HEK293 (cell line): ENCODE results near the gene MFAP5.

Source experiments
- CTCF ChIA-PET: fragments of 350-600 bp; formaldehyde crosslinking; extraction: SDS; loops from one replicate; lab custom pipeline; 2021; ENCODE audit warnings: antibody characterized with exemption; lab: Yijun Ruan, JAX
- POLR2A ChIA-PET: fragments of 300-600 bp; formaldehyde crosslinking; extraction: SDS; loops from one replicate; lab custom pipeline; 2020; ENCODE audit warnings: antibody characterized with exemption, inconsistent platforms; lab: Yijun Ruan, JAX
- H3K27ac ChIP-seq: fragments of 200-500 bp; sonication (Bioruptor generic); 2 replicates; pipeline ENCODE4 v1.5.1; 2014; ENCODE audit warnings: low read depth, low read length, control low read depth, inconsistent platforms; ENCODE audit errors: extremely low read depth
- H3K36me3 ChIP-seq, 2 experiments: fragments of 200-500 bp in 1 of 2; sonication (Bioruptor generic) in 1 of 2; 1 replicate in 1 of 2; 2 replicates in 1 of 2; pipeline ENCODE4 v1.5.1; 2014 to 2017; ENCODE audit warnings: inconsistent platforms in 2 of 2, low read length in 2 of 2; ENCODE audit not compliant: control insufficient read depth in 2 of 2, insufficient read depth in 1 of 2
- H3K4me1 ChIP-seq: fragments of 200-500 bp; sonication (Bioruptor generic); 2 replicates; pipeline ENCODE4 v1.5.1; 2014; ENCODE audit warnings: mild to moderate bottlenecking, low read length, inconsistent platforms; ENCODE audit not compliant: control insufficient read depth, insufficient read depth
- H3K4me3 ChIP-seq: 2 replicates; pipeline ENCODE4 v1.5.1; 2011; ENCODE audit warnings: low read depth, mild to moderate bottlenecking, control low read depth, low read length, moderate library complexity
- H3K9me3 ChIP-seq: fragments of 200-500 bp; sonication (Bioruptor generic); 2 replicates; pipeline ENCODE4 v1.5.1; 2014; ENCODE audit warnings: low read depth, low read length, inconsistent platforms; ENCODE audit not compliant: control insufficient read depth, insufficient read depth
- MYNN ChIP-seq: fragments of 450-650 bp; formaldehyde crosslinking; IDR thresholded peaks from 2 replicates; pipeline ENCODE4 v1.5.1; 2016; ENCODE audit warnings: missing biosample characterization, missing genetic modification characterization, borderline replicate concordance
- OVOL3 ChIP-seq: fragments of 450-650 bp; formaldehyde crosslinking; IDR thresholded peaks from 2 replicates; pipeline ENCODE4 v1.5.1; 2016; ENCODE audit warnings: missing biosample characterization, missing genetic modification characterization
- REPIN1 ChIP-seq: fragments of 450-650 bp; formaldehyde crosslinking; IDR thresholded peaks from 2 replicates; pipeline ENCODE4 v1.5.1; 2017; ENCODE audit warnings: missing biosample characterization, missing genetic modification characterization, low read depth
- SP2 ChIP-seq: fragments of 450-650 bp; formaldehyde crosslinking; IDR thresholded peaks from 2 replicates; pipeline ENCODE4 v1.5.1; 2016; ENCODE audit warnings: missing biosample characterization, missing genetic modification characterization
- SP3 ChIP-seq: fragments of 450-650 bp; formaldehyde crosslinking; IDR thresholded peaks from 2 replicates; pipeline ENCODE4 v1.5.1; 2016; ENCODE audit warnings: missing biosample characterization, missing genetic modification characterization
- TRIM28 ChIP-seq: IDR thresholded peaks from 2 replicates; pipeline ENCODE4 v1.6.1; 2011; ENCODE audit warnings: low read length, control low read depth, borderline replicate concordance
- ZBTB20 ChIP-seq: fragments of 450-650 bp; formaldehyde crosslinking; IDR thresholded peaks from 2 replicates; pipeline ENCODE4 v1.5.1; 2016; ENCODE audit warnings: missing biosample characterization, missing genetic modification characterization
- ZEB2 ChIP-seq: fragments of 450-650 bp; formaldehyde crosslinking; IDR thresholded peaks from 2 replicates; pipeline ENCODE4 v1.5.1; 2016; ENCODE audit warnings: missing biosample characterization, missing genetic modification characterization
- ZFP3 ChIP-seq: fragments of 450-650 bp; formaldehyde crosslinking; IDR thresholded peaks from 2 replicates; pipeline ENCODE4 v1.5.1; 2016; ENCODE audit warnings: low read depth, missing biosample characterization, missing genetic modification characterization
- ZFP69B ChIP-seq: fragments of 450-650 bp; formaldehyde crosslinking; IDR thresholded peaks from 2 replicates; pipeline ENCODE4 v1.5.1; 2016; ENCODE audit warnings: missing biosample characterization, missing genetic modification characterization
- ZNF169 ChIP-seq: fragments of 450-650 bp; formaldehyde crosslinking; IDR thresholded peaks from 2 replicates; pipeline ENCODE4 v1.5.1; 2016; ENCODE audit warnings: missing biosample characterization, missing genetic modification characterization
- ZNF174 ChIP-seq: fragments of 450-650 bp; formaldehyde crosslinking; IDR thresholded peaks from 2 replicates; pipeline ENCODE4 v1.5.0; 2017; ENCODE audit warnings: missing biosample characterization, mild to moderate bottlenecking, missing genetic modification characterization
- ZNF433 ChIP-seq: fragments of 450-650 bp; formaldehyde crosslinking; IDR thresholded peaks from 2 replicates; pipeline ENCODE4 v1.5.1; 2016; ENCODE audit warnings: missing biosample characterization, missing genetic modification characterization, low read depth
- ZNF670 ChIP-seq: fragments of 450-650 bp; formaldehyde crosslinking; IDR thresholded peaks from 2 replicates; pipeline ENCODE4 v1.5.1; 2016; ENCODE audit warnings: missing biosample characterization, missing genetic modification characterization, low read depth
- ZSCAN23 ChIP-seq: fragments of 450-650 bp; formaldehyde crosslinking; IDR thresholded peaks from 2 replicates; pipeline ENCODE4 v1.5.1; 2016; ENCODE audit warnings: missing biosample characterization, missing genetic modification characterization
- ZSCAN30 ChIP-seq: fragments of 450-650 bp; IDR thresholded peaks from 2 replicates; pipeline ENCODE4 v1.5.1; 2018; ENCODE audit warnings: missing biosample characterization, mild to moderate bottlenecking, missing genetic modification characterization, moderate library complexity
- TF ChIP-seq, protein P1 (sequence below): fragments of 450-650 bp; formaldehyde crosslinking; optimal IDR thresholded peaks from 2 replicates; pipeline ENCODE3; 2016; ENCODE audit warnings: missing biosample characterization, mild to moderate bottlenecking, missing genetic modification characterization
- TF ChIP-seq, protein P2 (sequence below): fragments of 450-650 bp; formaldehyde crosslinking; IDR thresholded peaks from 2 replicates; pipeline ENCODE4 v1.5.1; 2016; ENCODE audit warnings: missing biosample characterization, missing genetic modification characterization
- TF ChIP-seq, protein P3 (sequence below): fragments of 450-650 bp; IDR thresholded peaks from 2 replicates; pipeline ENCODE4 v1.5.1; 2018; ENCODE audit warnings: missing biosample characterization, mild to moderate bottlenecking, missing genetic modification characterization
- TF ChIP-seq, protein P4 (sequence below): fragments of 450-650 bp; formaldehyde crosslinking; IDR thresholded peaks from 2 replicates; pipeline ENCODE4 v1.5.1; 2017; ENCODE audit warnings: missing biosample characterization, missing genetic modification characterization

The MFAP5 gene

DNA sequence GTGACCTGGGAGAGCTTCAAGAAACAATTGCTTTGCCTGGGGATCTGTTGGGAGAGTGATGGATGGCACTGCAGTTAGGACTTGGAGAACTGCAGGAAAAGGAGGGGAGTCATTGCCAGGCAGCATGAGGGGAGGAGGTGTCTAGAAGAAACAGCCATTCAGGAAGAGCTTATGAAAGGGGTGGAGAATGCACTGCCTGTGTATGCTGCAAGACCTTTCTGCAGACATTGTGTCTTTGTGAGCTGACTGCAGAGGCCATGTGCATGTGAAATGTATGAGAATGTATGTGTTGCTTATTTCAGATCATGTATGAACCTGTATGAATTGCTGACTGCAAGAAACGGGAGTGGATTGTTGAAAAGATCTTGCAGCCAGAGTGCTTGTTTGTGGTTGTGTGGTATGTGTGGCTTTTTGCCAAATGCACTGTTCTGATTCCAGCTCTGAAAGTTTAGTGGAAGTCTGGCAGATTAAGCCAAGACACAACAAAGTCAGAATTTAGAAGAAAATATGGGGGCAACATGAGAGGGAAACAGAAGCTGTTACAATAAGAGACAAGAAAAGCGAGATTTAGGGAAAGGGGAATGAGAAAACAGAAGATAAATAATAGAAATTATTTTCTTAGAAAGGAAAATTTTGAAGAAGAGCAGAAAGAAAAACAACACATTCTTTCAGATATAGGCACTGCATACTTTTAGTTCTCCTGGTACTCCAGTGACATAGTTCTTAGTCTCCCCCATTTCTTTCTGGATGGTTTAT, 25.4 kb upstream of the MFAP5 start (continued):
- TF ChIP-seq, protein P1, sequence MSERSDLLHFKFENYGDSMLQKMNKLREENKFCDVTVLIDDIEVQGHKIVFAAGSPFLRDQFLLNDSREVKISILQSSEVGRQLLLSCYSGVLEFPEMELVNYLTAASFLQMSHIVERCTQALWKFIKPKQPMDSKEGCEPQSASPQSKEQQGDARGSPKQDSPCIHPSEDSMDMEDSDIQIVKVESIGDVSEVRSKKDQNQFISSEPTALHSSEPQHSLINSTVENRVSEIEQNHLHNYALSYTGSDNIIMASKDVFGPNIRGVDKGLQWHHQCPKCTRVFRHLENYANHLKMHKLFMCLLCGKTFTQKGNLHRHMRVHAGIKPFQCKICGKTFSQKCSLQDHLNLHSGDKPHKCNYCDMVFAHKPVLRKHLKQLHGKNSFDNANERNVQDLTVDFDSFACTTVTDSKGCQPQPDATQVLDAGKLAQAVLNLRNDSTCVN = no peak
- TF ChIP-seq ZFP3 (tag by site-specific recombination) (no peak), REPIN1 (tag by site-specific recombination) (no peak), TRIM28 (peak; percentile 94), ZNF174 (tag by site-specific recombination) (no peak), ZBTB20 (tag by site-specific recombination) (peak; percentile 73; the same call in 1 of the 2 replicates), ZFP69B (tag by site-specific recombination) (no peak), ZEB2 (tag by site-specific recombination) (no peak), ZNF169 (tag by site-specific recombination) (no peak), SP2 (tag by site-specific recombination) (peak; percentile 51)
- TF ChIP-seq, protein P2, sequence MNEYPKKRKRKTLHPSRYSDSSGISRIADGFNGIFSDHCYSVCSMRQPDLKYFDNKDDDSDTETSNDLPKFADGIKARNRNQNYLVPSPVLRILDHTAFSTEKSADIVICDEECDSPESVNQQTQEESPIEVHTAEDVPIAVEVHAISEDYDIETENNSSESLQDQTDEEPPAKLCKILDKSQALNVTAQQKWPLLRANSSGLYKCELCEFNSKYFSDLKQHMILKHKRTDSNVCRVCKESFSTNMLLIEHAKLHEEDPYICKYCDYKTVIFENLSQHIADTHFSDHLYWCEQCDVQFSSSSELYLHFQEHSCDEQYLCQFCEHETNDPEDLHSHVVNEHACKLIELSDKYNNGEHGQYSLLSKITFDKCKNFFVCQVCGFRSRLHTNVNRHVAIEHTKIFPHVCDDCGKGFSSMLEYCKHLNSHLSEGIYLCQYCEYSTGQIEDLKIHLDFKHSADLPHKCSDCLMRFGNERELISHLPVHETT = no peak
- TF ChIP-seq, protein P3, sequence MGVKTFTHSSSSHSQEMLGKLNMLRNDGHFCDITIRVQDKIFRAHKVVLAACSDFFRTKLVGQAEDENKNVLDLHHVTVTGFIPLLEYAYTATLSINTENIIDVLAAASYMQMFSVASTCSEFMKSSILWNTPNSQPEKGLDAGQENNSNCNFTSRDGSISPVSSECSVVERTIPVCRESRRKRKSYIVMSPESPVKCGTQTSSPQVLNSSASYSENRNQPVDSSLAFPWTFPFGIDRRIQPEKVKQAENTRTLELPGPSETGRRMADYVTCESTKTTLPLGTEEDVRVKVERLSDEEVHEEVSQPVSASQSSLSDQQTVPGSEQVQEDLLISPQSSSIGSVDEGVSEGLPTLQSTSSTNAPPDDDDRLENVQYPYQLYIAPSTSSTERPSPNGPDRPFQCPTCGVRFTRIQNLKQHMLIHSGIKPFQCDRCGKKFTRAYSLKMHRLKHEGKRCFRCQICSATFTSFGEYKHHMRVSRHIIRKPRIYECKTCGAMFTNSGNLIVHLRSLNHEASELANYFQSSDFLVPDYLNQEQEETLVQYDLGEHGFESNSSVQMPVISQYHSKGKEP (tag by site-specific recombination) = peak; percentile 73

DNA sequence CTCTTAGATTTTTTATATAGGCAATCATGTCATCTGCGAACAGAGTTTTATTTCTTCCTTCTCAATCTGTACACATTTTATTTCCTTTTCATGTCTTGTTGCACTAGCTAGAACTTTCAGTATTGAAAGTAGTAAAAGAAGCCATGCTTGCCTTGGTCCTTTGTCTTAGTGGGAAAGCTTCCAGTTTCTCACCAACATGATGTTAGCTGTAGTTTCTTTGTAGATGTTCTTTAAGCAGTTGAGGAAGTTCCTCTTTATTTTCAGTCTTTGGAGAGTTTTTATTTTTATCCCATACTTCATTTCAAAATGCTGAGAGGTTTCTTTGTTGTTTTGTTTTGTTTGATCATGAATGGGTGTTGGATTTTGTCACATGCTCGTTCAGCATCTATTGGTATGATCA, 22.4 kb upstream of the MFAP5 start:
- H3K36me3 ChIP-seq = no peaks in the 10 kb centered on the region
- ChIA-PET POLR2A (no interaction called here), CTCF (interaction anchor here (1.4 to 2.0 kb wide), 3 partner anchors 139 to 206 kb away, joined by 3 to 8 read pairs (median 8); no protein-coding TSS in a partner anchor)
- no peak overlapping the region for H3K27ac ChIP-seq
- no peaks in the 10 kb centered on the region for H3K9me3 ChIP-seq
- H3K4me3 ChIP-seq = no peak overlapping the region
- TF ChIP-seq OVOL3 (tag by site-specific recombination) (no peak), ZNF670 (no peak), ZSCAN23 (tag by site-specific recombination) (no peak), ZNF433 (no peak), ZSCAN30 (tag by site-specific recombination) (no peak), MYNN (tag by site-specific recombination) (no peak), SP3 (tag by site-specific recombination) (no peak)
- TF ChIP-seq, protein P4, sequence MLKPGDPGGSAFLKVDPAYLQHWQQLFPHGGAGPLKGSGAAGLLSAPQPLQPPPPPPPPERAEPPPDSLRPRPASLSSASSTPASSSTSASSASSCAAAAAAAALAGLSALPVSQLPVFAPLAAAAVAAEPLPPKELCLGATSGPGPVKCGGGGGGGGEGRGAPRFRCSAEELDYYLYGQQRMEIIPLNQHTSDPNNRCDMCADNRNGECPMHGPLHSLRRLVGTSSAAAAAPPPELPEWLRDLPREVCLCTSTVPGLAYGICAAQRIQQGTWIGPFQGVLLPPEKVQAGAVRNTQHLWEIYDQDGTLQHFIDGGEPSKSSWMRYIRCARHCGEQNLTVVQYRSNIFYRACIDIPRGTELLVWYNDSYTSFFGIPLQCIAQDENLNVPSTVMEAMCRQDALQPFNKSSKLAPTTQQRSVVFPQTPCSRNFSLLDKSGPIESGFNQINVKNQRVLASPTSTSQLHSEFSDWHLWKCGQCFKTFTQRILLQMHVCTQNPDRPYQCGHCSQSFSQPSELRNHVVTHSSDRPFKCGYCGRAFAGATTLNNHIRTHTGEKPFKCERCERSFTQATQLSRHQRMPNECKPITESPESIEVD (tag by site-specific recombination) = no peak
- H3K4me1 ChIP-seq = 0 out of 2 replicates have a peak, but pooled peaks cover 3% of the 10 kb centered on the region
